Effector CD8-positive, alpha-beta T cell (primary cell): ENCODE data around the gene ARL4A.
"Not testable (repeated sequence)": the region's sequence is repeated elsewhere in the genome, so short reads cannot be mapped to it uniquely, and the experiment has no call there.

Source experiments
- DNase-seq: peaks from one replicate; lab custom pipeline; 2025; lab: John Stamatoyannopoulos, UW

The ARL4A gene

GRCh38 chr7:12670000-12670729 lies 17.3 kb upstream of the ARL4A start:
- DNase-seq = no peak

- no peak for DNase-seq
Measured at GRCh38 chr7:12670743-12671520, 16.5 kb upstream of the ARL4A start.

- not testable (repeated sequence) for DNase-seq
Measured at GRCh38 chr7:12673436-12673835, 14.0 kb upstream of the ARL4A start.

DNA sequence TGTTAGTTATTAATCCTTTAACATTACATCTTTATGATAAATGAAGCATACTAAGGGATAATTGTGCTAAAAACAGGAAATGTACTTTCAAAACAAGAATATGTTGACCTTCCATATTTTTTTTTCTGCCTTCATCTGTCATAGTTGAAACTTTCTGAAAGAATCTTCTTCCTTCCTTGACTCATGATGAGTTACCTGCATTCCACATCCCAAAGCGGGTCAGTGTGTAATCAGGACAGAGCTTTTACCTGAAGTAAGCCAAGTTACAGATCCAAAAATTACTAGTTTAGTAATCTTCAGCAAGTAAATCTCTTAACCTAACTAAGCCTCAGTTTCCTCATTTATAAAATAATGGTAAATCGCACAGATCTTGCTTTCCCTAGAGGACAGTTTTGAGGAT lies 13.4 kb upstream of the ARL4A start:
- no peak for DNase-seq

- DNase-seq = peak; percentile 5
Measured at GRCh38 chr7:12674861-12675260, 12.6 kb upstream of the ARL4A start.

- no peak for DNase-seq
Measured at GRCh38 chr7:12683678-12684585, 3.5 kb upstream of the ARL4A start.

DNA sequence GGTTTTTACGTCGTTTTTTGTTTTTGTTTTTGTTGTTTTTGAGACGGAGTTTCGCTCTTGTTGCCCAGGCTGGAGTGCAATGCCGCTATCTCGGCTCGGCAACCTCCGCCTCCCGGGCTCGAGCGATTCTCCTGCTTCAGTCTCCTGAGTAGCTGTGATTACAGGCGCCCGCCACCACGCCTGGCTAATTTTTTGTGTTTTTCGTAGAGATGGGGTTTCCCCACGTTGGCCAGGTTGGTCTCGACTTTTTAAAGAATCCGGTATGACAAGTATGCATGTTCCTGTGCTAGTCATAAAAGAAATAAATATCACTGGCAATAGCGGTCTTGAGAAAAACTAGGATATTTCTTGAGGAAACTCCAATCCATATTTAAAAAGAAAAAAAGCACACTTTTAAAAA lies 2.7 kb upstream of the ARL4A start:
- DNase-seq = no peak

DNA sequence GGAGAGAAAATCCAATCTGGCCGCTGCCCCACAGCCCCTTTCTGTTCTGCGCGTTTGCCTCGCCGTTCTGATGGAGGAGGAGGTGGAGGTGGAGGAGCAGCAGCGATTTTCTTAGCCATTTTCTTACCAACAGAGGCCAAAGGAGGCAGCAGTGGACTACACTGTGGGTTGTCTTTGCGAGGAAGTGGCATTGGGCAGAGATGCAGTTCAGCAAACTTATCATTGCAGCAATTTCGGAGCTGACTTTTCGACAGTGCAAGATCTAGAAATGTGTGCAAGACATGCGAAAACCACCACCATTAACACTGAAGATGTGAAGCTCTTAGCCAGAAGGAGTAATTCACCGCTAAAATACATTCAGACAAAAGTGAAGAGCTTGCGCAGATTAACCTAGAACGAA lies 1.9 kb upstream of the ARL4A start:
- DNase-seq = peak; percentile 5

- peak; percentile 93 for DNase-seq
Measured at GRCh38 chr7:12686234-12686890, 1.1 kb upstream of the ARL4A start.

DNA sequence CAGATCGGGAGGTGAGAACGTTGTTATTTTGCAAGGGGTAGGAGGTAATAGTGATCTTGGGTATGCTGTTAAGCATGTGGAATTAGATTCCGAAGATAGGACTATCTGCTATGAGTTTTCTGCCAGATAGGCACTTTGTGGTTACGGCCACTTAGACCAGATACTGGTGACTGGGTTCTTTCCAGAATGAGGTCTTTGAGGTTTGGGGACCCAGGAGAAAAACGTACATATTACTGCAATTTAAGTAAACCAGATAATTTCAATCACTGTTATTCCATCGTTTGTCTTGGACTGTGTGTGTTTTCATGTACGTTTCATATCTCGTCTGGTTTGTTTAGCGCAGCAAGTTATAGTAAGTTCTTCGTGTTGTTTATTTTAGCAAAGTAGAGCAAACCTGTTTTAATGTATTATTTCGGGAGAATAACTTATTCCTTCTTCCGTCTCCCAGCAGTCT lies 312 bp downstream of the ARL4A start:
- DNase-seq = no peak

DNA sequence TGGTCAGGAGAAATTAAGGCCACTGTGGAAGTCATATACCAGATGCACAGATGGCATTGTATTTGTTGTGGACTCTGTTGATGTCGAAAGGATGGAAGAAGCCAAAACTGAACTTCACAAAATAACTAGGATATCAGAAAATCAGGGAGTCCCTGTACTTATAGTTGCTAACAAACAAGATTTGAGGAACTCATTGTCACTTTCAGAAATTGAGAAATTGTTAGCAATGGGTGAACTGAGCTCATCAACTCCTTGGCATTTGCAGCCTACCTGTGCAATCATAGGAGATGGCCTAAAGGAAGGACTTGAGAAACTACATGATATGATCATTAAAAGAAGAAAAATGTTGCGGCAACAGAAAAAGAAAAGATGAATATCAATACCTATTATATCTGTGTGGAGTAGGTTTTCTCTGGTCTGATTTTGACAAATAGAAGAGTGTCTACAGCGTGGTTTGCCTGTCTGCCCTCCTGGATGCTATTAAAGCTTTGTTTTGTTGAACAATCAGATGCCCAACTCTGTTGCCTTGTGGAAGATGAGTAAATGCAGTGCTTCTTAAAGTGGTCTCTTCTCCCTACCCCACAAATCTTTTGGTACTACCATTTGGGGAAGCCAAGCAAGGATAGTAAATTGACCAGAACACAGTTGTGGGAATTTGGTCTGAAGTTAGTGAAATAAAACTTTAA lies 1.2 kb downstream of the ARL4A start:
- DNase-seq = not testable (repeated sequence)

DNA sequence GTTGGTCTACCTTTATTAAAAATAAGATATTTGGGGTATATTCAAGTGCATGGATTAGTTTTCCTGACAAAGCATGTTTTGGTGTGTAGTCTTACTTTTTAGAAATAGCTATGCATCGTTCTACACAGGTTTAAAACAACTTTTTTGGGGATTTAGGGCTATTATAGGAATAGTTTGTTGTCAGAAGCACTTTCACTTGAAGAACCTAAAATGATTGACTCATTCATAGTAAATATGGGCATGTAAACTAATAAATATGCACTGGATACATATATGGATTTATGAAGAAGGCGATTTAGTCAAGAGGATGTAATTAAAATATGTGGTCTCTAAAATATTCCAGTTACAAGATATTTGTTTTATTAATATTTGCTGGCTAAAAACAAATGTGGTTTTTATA lies 2.0 kb downstream of the ARL4A start:
- DNase-seq = no peak

GRCh38 chr7:12690041-12690878 lies 2.8 kb downstream of the ARL4A start:
- DNase-seq = no peak

DNA sequence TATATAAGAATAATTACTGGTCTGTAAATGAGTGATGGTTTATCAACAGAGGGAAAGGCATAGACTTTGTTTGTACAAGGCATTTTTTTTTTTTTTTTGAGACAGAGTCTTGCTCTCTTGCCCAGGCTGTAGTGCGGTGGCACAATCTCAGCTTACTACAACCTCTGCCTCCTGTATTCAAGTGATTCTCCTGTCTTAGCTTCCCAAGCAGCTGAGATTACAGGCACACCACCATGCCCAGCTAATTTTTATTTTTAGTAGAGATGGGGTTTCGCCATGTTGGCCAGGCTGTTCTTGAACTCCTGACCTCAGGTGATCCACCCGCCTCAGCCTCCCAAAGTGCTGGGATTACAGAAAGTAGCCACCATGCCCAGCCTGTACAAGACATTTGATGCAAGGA lies 4.0 kb downstream of the ARL4A start:
- not testable (repeated sequence) for DNase-seq

- no peak for DNase-seq
Measured at GRCh38 chr7:12692035-12692434, 4.6 kb downstream of the ARL4A start.

- no peak for DNase-seq
Measured at GRCh38 chr7:12692479-12693259, 5.2 kb downstream of the ARL4A start.

DNA sequence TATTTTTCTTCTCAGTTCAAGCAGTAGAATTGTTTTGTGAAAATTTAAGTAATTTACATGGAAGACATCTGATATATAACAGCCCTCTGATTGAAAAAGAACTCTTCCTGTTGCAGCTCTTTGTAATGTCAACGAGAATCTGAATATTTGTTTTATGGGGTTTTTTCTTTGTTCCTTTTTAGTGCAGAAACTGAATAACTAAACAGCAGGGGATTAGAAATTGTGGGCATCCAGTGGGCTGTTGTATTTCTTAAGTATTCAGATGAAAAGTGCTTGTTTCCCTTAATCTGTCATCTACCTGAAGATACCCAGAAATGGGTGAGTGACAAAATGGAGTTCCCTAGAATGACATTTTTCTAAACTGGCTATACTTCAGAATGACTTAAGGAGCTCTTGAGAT lies 7.4 kb downstream of the ARL4A start:
- DNase-seq = no peak

- no peak for DNase-seq
Measured at GRCh38 chr7:12695965-12696364, 8.5 kb downstream of the ARL4A start.

- no peak for DNase-seq
Measured at GRCh38 chr7:12699299-12699698, 11.9 kb downstream of the ARL4A start.
